Epithelial cell of umbilical artery (primary cell): ENCODE measurements around the gene GDF9. TPM values are rescaled to one million over a fixed set of nuclear protein-coding genes. Genes with fewer than 3 reads are reported as not detected.

Experiments used
- total RNA-seq: library from RNA; depleted of rRNA; stranded (reverse); fragments of >200 nt; gene quantifications from 2 replicates; pipeline ENCODE4 v1.2.3, GENCODE V29; 2014

Gene GDF9
- total RNA-seq: under 0.01 TPM in 1 of 2 replicates, not detected in the other

GRCh38 chr5:132866342-132867045, at the start of gene GDF9, which contains the start of gene UQCRQ:
TSS of gene GDF9 (minus strand) at chr5:132866469. CDS start at chr5:132864533, 1,936 bp downstream.
TSS of gene UQCRQ (plus strand) at chr5:132866642. CDS start at chr5:132866882, 240 bp downstream.

DNA sequence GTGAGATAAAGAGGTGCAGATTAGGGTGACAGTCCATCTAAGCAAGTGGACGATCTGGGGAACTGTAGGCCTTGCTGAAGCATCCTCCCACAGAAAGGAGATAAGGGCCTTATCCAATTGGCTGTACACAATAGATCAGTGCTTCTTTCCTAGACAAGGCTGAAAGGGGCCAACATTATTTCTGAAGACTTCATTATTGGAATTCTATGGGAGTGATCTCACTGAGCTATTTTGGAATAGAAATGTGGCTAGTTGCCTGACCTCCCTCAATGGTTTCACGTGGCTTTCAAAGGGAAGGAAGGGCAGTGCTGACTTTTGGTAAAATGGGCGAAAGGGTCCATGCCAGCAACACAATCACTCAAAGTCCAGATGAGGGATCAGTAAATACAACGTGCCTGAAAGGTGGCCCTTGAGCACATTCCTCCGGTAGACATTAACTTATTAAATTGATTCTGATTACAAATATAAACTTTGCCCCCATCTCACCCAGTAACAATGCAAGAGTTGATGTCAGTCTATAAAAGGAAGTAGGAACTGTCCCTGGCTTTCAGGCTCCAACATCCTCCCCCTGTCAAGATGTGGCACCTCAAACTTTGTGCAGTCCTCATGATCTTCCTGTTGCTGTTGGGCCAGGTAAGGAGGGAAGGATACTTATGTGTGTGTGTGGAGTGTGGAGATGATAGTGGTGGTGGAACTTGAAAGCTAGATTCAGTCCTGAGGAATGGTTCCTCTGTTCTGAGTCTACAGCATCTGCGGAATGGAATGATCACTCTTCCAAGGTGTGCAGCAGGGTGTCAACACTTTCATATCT, 7.1 kb upstream of the GDF9 start, which contains the start of gene LEAP2:
TSS of gene LEAP2 (plus strand) at position 550 of the 811 bp plus-strand sequence. CDS start at position 577, 27 bp downstream.

GRCh38 chr5:132830436-132831094, 35.7 kb downstream of the GDF9 start, which contains the start of gene SHROOM1:
TSS of gene SHROOM1 (minus strand) at chr5:132830647. CDS start at chr5:132826140, 4,507 bp downstream.

DNA sequence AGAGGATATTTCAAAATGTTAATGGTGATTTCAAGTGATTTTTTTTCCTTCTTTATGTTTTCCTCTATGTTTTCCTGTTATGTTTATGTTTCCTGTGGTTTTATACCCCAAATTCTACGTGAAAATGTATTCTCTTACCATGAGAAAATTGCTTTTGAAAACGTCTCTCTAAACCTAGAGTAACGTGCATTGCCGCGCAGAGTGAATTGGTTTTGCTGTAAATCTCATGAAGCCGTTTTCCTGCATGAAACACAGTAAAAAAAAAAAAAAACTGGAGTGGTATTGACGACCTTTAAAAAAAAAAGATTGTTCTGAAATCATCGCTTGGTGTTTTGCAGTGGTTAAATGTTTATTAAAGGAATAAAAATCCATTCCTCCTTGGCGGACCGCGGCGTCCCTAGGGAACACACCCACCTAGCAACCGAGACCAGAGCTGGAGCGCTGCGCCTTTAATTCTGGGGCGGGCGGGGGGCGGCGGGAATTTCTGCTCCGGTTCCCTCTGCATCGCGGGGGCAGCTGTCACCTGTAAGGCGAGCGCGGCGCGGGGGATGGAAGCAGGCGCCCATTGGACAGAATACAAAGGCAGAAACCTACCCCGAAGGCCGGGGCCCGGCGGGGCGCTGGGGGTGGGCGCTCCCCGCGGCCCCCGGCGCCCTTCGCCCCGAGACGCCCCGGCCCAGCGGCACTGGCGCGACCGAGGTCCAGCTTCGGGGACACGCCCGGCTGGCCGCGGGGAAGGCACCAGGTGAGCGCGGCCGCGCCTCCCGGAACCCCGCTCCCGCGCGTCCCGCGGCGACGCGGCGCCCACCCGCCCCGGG, 53.3 kb downstream of the GDF9 start, which contains the start of gene SOWAHA:
TSS of gene SOWAHA (plus strand) at position 522 of the 818 bp plus-strand sequence. CDS start 320 bp downstream, outside the sequence.

Other genes starting within 250 kb of the GDF9 start
- not detected in 2 replicates for gene IL13, start 208.3 kb downstream of the GDF9 start, total RNA-seq
- not detected in 2 replicates for gene IL4, start 192.5 kb downstream of the GDF9 start, total RNA-seq
- gene KIF3A, start 128.9 kb downstream of the GDF9 start, total RNA-seq: 11.4 and 14.7 TPM in 2 replicates
- not detected in 2 replicates for gene CCNI2, start 119.0 kb downstream of the GDF9 start, total RNA-seq
- gene SEPTIN8, start 89.2 kb downstream of the GDF9 start, total RNA-seq: 44.5 and 68.4 TPM in 2 replicates
- not detected in 2 replicates for gene SOWAHA, start 53.2 kb downstream of the GDF9 start, total RNA-seq
- gene SHROOM1, start 35.8 kb downstream of the GDF9 start, total RNA-seq: 5.2 and 7.3 TPM in 2 replicates
- 89.7 and 151 TPM in 2 replicates for gene UQCRQ, start 173 bp upstream of the GDF9 start, total RNA-seq
- not detected in 2 replicates for gene LEAP2, start 7.2 kb upstream of the GDF9 start, total RNA-seq
- 27.0 and 29.3 TPM in 2 replicates for gene AFF4, start 97.2 kb upstream of the GDF9 start, total RNA-seq
- gene ZCCHC10, start 160.1 kb upstream of the GDF9 start, total RNA-seq: 15.6 and 33.0 TPM in 2 replicates
- 151 and 169 TPM in 2 replicates for gene HSPA4, start 185.5 kb upstream of the GDF9 start, total RNA-seq